HG02938 (cell line): ENCODE results near the gene SMC1B.

Source experiments
- ATAC-seq: cut with Tn5 transposase; IDR thresholded peaks from one replicate; pipeline ENCODE4 v1.9.1; 2021; ENCODE audit warnings: mild to moderate bottlenecking, moderate library complexity; ENCODE audit not compliant: unreplicated experiment

The SMC1B gene

GRCh38 chr22:45322873-45323525 is 90.4 kb downstream of the SMC1B start:
- no peak for ATAC-seq

GRCh38 chr22:45321827-45322226 is 91.6 kb downstream of the SMC1B start:
- ATAC-seq: no peak

- no peak for ATAC-seq
Measured at GRCh38 chr22:45320357-45320976, 92.9 kb downstream of the SMC1B start.

DNA sequence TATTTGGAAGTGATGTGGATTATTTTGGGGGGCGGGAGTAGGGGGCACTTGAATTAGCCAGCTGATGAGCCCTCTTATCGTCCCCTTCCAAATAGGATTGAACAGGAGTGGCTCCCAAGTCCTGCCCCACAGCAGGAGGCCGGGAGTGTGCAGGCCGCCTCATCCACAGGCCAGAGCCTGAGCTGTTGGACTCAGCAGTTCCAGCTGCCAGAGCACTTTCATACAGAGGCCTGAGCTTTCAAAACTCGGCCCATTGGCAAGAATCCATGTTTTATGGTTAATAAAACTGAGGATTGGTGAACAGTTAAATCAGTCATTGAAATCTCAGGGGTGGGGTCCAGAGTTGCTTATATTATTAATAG is 94.1 kb downstream of the SMC1B start:
- ATAC-seq: no peak

GRCh38 chr22:45318558-45319323 is 94.7 kb downstream of the SMC1B start:
- ATAC-seq: peak; percentile 46

DNA sequence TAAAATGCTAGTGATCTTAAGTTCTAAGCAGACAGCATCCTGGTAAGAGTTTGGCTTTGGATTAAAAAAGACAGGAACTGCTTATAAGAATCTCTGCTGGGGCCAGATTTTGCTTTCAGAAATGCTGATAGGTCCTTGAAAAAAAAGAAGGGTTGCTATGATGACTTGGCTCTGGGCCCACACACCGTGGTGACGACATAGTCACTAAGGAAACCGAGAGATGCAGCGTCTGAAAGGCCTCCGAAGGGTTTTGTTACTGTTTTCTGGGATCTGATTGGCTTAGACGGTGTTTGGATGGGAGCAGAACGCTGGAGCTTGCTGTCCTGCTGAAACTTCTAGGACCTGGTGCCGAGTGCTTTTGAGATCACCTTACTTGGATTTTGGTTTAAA is 95.2 kb downstream of the SMC1B start:
- ATAC-seq: peak; percentile 60

GRCh38 chr22:45317551-45318167 is 95.7 kb downstream of the SMC1B start:
- no peak for ATAC-seq

- ATAC-seq: no peak
Measured at GRCh38 chr22:45316796-45317526, 96.4 kb downstream of the SMC1B start.

- ATAC-seq: no peak
Measured at GRCh38 chr22:45314786-45315185, 98.6 kb downstream of the SMC1B start.

DNA sequence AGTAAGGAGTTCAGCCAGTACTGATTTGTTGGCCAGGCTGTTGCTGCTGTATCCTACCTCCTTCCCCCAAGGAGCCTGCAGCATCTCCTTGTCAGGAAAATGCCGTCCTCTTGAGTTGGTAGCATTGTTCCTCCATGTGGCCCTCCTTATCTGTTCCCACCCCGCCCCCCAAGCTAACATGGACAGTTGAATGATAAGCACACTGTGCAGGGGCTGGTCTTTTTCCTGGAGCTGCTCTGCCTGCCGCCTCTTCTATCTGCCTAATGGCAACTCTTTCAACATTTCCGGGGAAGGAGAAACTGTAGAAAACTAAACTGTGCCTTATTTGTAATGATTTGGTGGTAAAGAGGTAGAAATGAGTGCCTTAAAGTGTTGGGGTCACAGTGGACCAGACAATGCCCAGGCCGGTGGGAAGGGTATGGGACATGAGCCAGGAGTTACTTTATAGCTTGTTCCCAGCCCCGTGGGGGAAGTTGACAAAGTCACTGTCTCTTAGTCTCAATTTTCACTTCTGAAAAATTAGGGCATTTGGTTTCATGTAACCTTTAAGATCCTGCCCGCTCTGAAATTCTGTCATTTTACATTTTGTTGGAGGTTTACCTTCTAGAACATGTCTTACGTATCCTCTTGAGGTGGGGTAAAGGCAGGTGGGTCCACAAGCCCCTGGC is 99.2 kb downstream of the SMC1B start:
- no peak for ATAC-seq

GRCh38 chr22:45312856-45313255 is 100.5 kb downstream of the SMC1B start:
- no peak for ATAC-seq

- no peak for ATAC-seq
Measured at GRCh38 chr22:45312415-45312814, 101.0 kb downstream of the SMC1B start.

- no peak for ATAC-seq
Measured at GRCh38 chr22:45310977-45311531, 102.3 kb downstream of the SMC1B start.

DNA sequence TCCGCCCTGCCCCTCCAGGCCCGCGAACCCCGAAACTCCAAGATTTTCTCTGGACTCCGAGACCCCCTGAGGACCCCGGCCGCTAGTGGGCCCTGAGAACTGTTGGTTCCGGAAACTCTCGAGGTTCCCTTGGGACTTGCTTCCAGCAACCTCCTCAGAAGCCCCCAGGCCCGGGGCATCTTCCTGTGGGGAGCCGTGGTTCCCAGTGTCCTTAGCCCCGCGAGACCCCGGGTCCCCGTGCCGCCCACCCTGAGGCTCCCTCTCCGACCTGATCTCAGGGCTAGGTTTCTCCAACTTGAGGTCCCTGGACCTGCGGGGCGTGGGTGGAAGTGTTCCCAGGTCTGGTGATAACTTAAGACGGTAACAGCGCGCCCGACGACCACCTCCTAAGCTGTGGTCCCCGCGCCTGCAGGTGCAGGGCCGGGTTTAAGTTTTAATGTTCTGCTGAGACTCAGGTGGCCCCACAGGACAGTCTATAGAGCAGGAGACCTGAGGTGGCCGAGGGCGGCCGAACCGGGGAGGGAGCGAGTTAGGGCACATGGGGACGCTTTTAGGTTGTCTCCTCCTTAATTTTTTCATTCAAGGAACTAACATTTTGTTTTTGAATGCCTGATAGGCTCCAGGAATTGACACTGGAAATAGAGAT is 102.9 kb downstream of the SMC1B start:
- ATAC-seq: no peak

DNA sequence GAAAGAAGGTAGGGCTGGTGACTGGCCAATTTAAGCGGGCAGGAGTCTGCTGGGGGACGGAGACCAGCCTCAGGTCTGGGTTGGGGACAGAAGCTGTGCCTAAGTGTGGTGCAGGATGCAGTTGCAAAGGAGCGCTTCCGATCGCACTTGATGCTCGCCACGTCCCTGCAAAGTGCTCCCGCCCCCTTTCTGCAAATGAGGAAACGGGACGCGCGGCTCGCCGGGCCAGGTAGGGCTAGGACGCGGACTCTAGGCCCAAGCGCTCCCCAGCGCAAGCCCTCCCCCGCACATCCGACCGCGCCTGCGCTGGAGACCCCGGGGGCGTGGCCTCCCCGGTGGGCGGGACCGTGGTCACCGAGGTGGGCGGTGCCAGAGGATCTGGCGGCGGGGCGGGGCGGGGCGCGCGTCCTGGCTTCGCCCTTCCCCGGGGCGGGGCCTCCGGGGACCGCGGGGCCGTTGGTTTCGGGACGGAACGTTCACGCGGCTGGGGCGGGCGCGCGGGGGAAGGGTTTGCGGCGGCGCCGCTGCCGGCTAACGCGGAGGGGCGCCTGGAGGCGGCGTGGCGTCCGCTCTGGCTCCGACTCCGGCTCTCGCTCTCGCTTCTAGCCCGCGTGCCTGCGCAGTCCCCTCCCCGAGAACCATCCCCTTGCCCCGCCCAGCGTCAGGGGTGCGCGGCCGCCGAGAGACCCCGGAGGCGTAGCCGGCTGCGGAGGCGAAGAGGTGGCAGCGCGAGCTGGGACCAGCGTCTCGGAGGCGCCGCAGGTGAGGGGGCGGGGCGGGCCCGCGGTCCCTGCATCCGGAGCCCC is 103.8 kb downstream of the SMC1B start, which contains the start of gene FAM118A:
Gene FAM118A (plus strand): TSS at position 513 of the 806 bp plus-strand sequence. CDS start 12,446 bp downstream, outside the sequence.
- ATAC-seq: peak; percentile 65

- ATAC-seq: no peak
Measured at GRCh38 chr22:45308957-45309421, 104.4 kb downstream of the SMC1B start.

GRCh38 chr22:45308391-45308956 is 104.9 kb downstream of the SMC1B start:
- ATAC-seq: no peak

GRCh38 chr22:45306139-45306538 is 107.3 kb downstream of the SMC1B start:
- no peak for ATAC-seq
